Psoas muscle (tissue), 8 donors: ENCODE data around the gene GTF2H3. TPM values are rescaled to one million over a fixed set of nuclear protein-coding genes. Genes with fewer than 3 reads are reported as not detected.

Experiments
- ATAC-seq, 4 donors: fragments of 200-7000 bp; cut with Tn5 transposase; one replicate each; pipeline ENCODE4 v1.9.1; 2020; ENCODE audit warnings: moderate library complexity in 3 of 4, mild to moderate bottlenecking in 2 of 4
- DNase-seq, 2 donors: peaks; one replicate each; pipeline ENCODE4 v3.0.0-alpha.2; 2020
- H3K27ac ChIP-seq: fragments of 200-600 bp; one replicate; pipeline ENCODE4 v1.8.0; 2022
- H3K27me3 ChIP-seq, 3 donors: fragments of 200-600 bp in 1 of 3; one replicate each; pipeline versions ENCODE4 v1.6.1 to v1.8.0; 2013 to 2022; ENCODE audit warnings: low read length in 2 of 3, mild to moderate bottlenecking in 2 of 3, moderate library complexity in 1 of 3; ENCODE audit not compliant: insufficient read depth in 3 of 3
- H3K36me3 ChIP-seq, 2 donors: fragments of 200-600 bp in 1 of 2; one replicate each; pipeline versions ENCODE4 v1.6.1 to v1.8.0; 2013 to 2022; ENCODE audit warnings: low read depth in 1 of 2, mild to moderate bottlenecking in 1 of 2, moderate library complexity in 1 of 2; ENCODE audit not compliant: insufficient read depth in 1 of 2
- H3K4me1 ChIP-seq: fragments of 200-600 bp; one replicate; pipeline ENCODE4 v1.8.0; 2022
- H3K4me3 ChIP-seq: fragments of 200-600 bp; one replicate; pipeline ENCODE4 v1.8.0; 2022; ENCODE audit warnings: mild to moderate bottlenecking
- H3K9me3 ChIP-seq: fragments of 200-600 bp; one replicate; pipeline ENCODE4 v1.8.0; 2022
- WGBS, 3 donors: extraction: QIAGEN DNeasy Blood & Tissue Kit; methylation state at CpG; one replicate each; pipeline versions ENCODE4 v1.1.6 to v1.1.7; 2013; 5-methylcytosine and 5-hydroxymethylcytosine counted together
- intact Hi-C, 2 donors: fragments of 100-400 bp; cut with DNase I; formaldehyde crosslinking; loops; one replicate each; pipeline versions ENCODE4 v1.11.0 to v1.14.2; 2022
- polyA plus RNA-seq, 3 donors: library from polyadenylated mRNA; stranded (reverse); fragments of 200-250 nt; gene quantifications; one replicate each; pipeline ENCODE4 v1.2.3, GENCODE V29; 2013
- total RNA-seq, 4 donors: library from RNA; stranded (reverse); fragmentation: NEBNext Ultra II Directional in 2 of 4; extraction: Animal tissue kit (Norgen Biotek cat#: 25700) in 2 of 4; gene quantifications; one replicate each; pipeline versions ENCODE4 v1.2.1 to v1.2.4, GENCODE V29; 2021 to 2023
- TF ChIP-seq, protein P1 (sequence below): fragments of 200-600 bp; IDR thresholded peaks from one replicate; pipeline ENCODE4 v1.8.0; 2022; ENCODE audit warnings: antibody characterized with exemption
- donor health status: healthy with polysubstance abuse.
- donor health status: DM: no; HTN: no; CAD: no; lungs with moderate emphysema.
- donor health status: Bipolar disorder and iron deficiency.
- donor health status: healthy.
- donor health status: DM: yes; HTN: yes; CAD: no.
- donor health status: DM: no; HTN: no; CAD: no.
- donor health status: DM: no; HTN: no; CAD: no.
- donor health status: DM: yes; HTN: yes; CAD: no.

The GTF2H3 gene
- total and polyA plus RNA-seq, 7 donors, result 5.2 to 24.2 (median 15.7) TPM

DNA sequence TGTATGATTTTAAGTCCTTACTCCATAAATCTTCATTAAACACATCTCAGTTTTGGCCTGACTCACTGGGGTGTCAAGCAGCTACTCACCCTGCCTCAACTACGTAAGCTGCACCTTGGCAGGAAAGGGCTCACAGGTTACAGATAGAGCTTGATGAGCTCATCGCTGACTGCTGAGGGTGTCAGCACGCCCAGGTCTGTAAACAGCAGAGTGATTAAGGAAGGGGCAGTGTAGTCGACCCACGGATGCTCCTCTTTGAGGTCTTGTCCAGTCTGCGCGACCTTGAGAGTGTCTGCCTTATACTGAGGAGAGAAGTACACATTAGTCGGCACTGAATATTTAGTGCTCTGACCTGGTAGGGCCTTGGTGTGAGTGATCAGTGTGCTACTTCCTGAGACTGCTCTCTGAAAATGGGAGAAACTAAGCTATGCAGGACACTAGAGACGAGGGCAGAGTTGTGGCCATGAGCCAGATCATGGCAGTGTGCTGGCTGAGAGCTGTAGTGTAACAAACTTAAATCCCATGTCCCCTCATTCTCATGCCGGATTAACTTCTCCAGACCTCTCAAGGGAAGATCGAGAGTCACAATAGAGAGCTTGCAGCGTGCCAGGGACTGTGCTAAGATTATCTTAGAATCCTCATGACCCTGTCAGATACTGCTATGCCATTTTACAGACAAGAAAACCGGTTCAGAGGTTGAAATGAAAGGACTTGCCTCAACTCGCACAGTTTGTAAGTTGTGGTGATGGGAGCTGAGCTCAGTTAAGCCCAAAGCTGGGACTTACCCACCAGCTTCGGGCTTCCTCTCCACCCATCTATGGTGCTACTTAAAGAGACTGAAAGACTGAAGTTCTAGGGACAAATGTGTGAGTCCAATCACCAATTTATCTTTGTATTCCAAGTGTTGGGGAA is 11.8 kb upstream of the GTF2H3 start:
- Histone ChIP-seq H3K27me3 (no peaks in the 10 kb centered on the region), H3K36me3 (peaks cover 11 to 100% of the 10 kb centered on the region in 2 donors), H3K9me3 (no peaks in the 10 kb centered on the region), H3K4me3 (no peak overlapping the region), H3K4me1 (no peaks in the 10 kb centered on the region), H3K27ac (no peak overlapping the region)
- ATAC-seq (peak in 2 of 4 donors; percentile 28 to 30), DNase-seq (no peak)
- TF ChIP-seq, protein P1, sequence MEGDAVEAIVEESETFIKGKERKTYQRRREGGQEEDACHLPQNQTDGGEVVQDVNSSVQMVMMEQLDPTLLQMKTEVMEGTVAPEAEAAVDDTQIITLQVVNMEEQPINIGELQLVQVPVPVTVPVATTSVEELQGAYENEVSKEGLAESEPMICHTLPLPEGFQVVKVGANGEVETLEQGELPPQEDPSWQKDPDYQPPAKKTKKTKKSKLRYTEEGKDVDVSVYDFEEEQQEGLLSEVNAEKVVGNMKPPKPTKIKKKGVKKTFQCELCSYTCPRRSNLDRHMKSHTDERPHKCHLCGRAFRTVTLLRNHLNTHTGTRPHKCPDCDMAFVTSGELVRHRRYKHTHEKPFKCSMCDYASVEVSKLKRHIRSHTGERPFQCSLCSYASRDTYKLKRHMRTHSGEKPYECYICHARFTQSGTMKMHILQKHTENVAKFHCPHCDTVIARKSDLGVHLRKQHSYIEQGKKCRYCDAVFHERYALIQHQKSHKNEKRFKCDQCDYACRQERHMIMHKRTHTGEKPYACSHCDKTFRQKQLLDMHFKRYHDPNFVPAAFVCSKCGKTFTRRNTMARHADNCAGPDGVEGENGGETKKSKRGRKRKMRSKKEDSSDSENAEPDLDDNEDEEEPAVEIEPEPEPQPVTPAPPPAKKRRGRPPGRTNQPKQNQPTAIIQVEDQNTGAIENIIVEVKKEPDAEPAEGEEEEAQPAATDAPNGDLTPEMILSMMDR, result no peak
- WGBS, 3 donors, result 74 to 87% (median 77%) methylated on average over 15 of the region's 15 CpGs
- intact Hi-C loops, result loop anchor here in 1 of 2 donors (10.0 kb wide), 1 partner anchor 1107 kb away; no protein-coding TSS in a partner anchor

DNA sequence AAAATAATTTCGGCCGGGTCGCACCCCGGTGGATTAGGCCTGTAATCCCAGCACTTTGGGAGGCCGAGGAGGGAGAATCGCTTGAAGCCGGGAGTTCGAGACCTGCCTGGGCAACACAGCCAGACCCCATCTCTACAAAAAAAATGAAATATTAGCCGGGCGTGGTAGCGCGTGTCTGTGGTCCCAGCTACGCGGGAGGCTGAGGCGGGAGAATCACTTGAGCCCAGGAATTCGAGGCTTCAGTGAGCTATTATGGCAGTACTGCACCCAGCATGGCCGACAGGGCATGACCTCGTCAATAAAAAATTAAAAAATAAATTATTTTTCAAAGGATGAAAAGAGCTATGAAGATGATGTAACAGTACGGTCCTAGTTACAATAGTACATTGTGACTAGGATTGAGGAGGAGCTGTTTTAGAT is 523 bp downstream of the GTF2H3 start:
- Histone ChIP-seq H3K4me1 (peaks cover 9% of the 10 kb centered on the region), H3K4me3 (peak overlapping the region; percentile 88), H3K27me3 (no peaks in the 10 kb centered on the region), H3K36me3 (peaks cover 5 to 31% of the 10 kb centered on the region in 2 donors), H3K27ac (peak overlapping the region; percentile 88), H3K9me3 (no peaks in the 10 kb centered on the region)
- DNase-seq (no peak), ATAC-seq (peak in 1 of 4 donors; percentile 6)
- TF ChIP-seq, protein P1, result no peak
- WGBS, 3 donors, result 9 to 12% (median 10%) methylated on average over 19 of the region's 19 CpGs
- intact Hi-C loops, result loop anchor here in 1 of 2 donors (10.0 kb wide), 1 partner anchor 351 kb away; no protein-coding TSS in a partner anchor

- Histone ChIP-seq H3K27ac (no peak overlapping the region), H3K27me3 (no peaks in the 10 kb centered on the region), H3K4me3 (no peak overlapping the region), H3K4me1 (no peaks in the 10 kb centered on the region), H3K9me3 (no peaks in the 10 kb centered on the region), H3K36me3 (peaks cover 2 to 90% of the 10 kb centered on the region in 2 donors)
- intact Hi-C loops, result no loop called here
- DNase-seq (no peak), ATAC-seq (no peak)
- TF ChIP-seq, protein P1, result no peak
- WGBS, 3 donors, result 85 to 93% (median 91%) methylated on average over 7 of the region's 7 CpGs
Observed at GRCh38 chr12:123643911-123644310, 10.3 kb downstream of the GTF2H3 start.

DNA sequence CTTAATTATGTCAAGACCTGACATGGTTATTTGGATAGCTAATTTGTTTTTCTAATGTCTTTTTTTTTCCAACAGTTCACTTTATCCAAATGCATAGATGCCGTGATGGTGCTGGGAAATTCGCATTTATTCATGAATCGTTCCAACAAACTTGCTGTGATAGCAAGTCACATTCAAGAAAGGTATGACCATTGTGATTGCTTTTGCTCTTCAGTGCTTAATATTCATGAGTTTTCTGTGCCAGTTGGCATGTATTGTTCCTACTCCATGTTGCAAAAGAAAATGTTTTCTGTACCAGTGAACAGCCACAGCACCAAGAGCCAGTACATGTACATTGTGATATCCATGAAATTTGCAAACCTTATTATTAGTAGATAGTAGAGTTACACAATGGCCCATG is 11.8 kb downstream of the GTF2H3 start:
- WGBS, 3 donors, result 96 to 98% (median 97%) methylated on average over 3 of the region's 3 CpGs
- no peak for ATAC-seq
- peaks cover 2 to 93% of the 10 kb centered on the region in 2 donors for H3K36me3 ChIP-seq
- H3K4me3 ChIP-seq, result no peak overlapping the region
- no peaks in the 10 kb centered on the region for H3K9me3 ChIP-seq
- no peaks in the 10 kb centered on the region for H3K27me3 ChIP-seq
- intact Hi-C loops, result no loop called here
- TF ChIP-seq, protein P1, result no peak
- H3K4me1 ChIP-seq, result no peaks in the 10 kb centered on the region
- no peak overlapping the region for H3K27ac ChIP-seq
- DNase-seq, result no peak
